SU-DHL-6 (cell line): ENCODE measurements around the gene PROKR1.

Experiments used
- CTCF ChIP-seq: fragments of 200-600 bp; sonication (generic); IDR thresholded peaks from one replicate; pipeline ENCODE4 v1.5.1; 2017; ENCODE audit warnings: antibody characterized with exemption, mild to moderate bottlenecking, low read length, moderate library complexity; ENCODE audit not compliant: insufficient read depth, poor library complexity, severe bottlenecking
- EZH2phosphoT487 ChIP-seq: fragments of 200-600 bp; sonication (generic), shearing (Covaris generic); conservative IDR thresholded peaks from 2 replicates; pipeline ENCODE4 v1.6.1; 2018; ENCODE audit warnings: mild to moderate bottlenecking, antibody characterized with exemption, low read length, moderate library complexity, mixed read lengths

- no peak for TF ChIP-seq CTCF
- TF ChIP-seq EZH2phosphoT487 = no peak
Measured at GRCh38 chr2:68637047-68637446, 6.3 kb upstream of the PROKR1 start.
